ENCODE data around the gene ANKRD13A. TPM values are rescaled to one million over a fixed set of nuclear protein-coding genes. Genes with fewer than 3 reads are reported as not detected.

The ANKRD13A gene
- total and polyA plus RNA-seq, 12 donors: 14.0 to 29.0 (median 18.6) TPM

DNA sequence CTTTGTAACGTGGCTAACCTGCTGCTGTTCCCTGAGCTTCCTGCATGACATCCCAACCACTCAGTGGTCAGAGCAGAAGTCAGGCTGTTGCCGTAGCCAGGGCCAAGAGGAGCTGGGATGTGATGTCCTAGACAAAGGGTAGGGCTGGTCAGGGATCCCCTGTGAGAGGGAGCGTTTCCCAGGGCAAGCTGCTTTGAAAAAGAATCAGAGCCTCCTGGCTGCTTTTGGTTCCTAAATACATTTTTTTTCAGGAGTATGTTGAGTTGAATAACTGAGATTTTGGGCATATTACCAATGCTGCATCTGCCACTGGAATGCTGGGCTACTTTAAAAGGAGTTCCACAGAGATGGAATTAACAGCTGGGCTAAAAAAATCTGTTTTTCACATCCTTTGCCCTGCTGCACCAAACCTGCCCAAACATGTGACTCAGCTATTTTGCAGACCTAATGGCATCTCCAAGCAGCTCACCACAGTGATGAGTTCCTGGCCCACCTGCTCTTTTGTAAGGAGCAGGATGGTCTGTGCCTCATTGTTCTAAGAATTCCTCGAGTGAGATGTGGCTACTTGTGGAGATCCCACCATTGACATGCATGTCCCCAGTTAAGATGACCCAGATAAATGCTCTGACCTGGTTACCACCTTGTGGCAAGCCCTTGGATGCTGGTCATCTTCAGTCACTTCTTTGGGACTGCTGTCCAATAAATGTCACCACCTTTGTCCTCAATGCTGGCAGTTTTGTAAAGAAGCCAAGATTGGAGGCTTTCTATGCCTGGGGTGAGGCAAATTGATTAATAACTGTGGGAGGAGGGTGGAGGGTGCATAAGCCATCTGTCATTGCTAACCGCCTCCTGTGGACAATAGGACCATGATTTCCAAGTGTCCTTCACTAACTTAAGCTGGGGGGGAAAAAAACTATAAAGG lies 24.1 kb downstream of the ANKRD13A start:
- Histone ChIP-seq H3K27ac (peak overlapping the region in 3 of 10 donors; percentile 9 to 65 (median 55)), H3K4me1 (peaks cover 0 to 32% (median 26%) of the 10 kb centered on the region in 9 donors), H3K4me3 (no peak overlapping the region), H3K27me3 (no peaks in the 10 kb centered on the region), H3K9me3 (no peaks in the 10 kb centered on the region), H3K36me3 (peaks cover 0 to 97% (median 21%) of the 10 kb centered on the region in 9 donors)
- DNase-seq: no peak
- peak in 3 of 8 donors; percentile 48 to 56 (median 56) for ATAC-seq
- TF ChIP-seq, protein P1, sequence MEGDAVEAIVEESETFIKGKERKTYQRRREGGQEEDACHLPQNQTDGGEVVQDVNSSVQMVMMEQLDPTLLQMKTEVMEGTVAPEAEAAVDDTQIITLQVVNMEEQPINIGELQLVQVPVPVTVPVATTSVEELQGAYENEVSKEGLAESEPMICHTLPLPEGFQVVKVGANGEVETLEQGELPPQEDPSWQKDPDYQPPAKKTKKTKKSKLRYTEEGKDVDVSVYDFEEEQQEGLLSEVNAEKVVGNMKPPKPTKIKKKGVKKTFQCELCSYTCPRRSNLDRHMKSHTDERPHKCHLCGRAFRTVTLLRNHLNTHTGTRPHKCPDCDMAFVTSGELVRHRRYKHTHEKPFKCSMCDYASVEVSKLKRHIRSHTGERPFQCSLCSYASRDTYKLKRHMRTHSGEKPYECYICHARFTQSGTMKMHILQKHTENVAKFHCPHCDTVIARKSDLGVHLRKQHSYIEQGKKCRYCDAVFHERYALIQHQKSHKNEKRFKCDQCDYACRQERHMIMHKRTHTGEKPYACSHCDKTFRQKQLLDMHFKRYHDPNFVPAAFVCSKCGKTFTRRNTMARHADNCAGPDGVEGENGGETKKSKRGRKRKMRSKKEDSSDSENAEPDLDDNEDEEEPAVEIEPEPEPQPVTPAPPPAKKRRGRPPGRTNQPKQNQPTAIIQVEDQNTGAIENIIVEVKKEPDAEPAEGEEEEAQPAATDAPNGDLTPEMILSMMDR (IDR thresholded peaks at IDR 0.05): no peak
- intact Hi-C loops (cut with DNase I): no loop called here
- 58 to 65% methylated on average over 5 of the region's 5 CpGs for WGBS, 2 donors

DNA sequence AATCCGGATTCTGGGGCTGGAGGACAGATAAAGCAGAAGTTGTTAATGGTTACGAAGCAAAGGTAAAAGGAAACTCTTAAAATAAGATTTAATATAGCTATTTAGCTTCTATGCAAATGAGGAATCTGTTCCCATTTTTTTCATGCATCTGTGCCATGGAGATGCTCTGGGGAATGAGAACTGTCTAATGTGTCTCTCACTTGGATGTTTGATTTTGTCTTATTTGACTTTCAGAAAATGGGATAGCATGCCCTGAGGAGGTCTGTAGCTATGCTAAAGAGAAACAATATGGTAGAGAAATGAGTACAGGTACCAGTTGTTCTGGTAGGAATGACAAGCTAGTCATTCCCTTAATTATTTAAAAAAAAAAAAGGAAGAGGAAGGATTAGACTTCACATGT lies 24.8 kb downstream of the ANKRD13A start:
- ATAC-seq (peak in 1 of 8 donors; percentile 16), DNase-seq (no peak)
- peak overlapping the region in 8 of 10 donors; percentile 9 to 65 (median 48) for H3K27ac ChIP-seq
- TF ChIP-seq, protein P1 (IDR thresholded peaks at IDR 0.05): no peak
- no peaks in the 10 kb centered on the region for H3K27me3 ChIP-seq
- H3K9me3 ChIP-seq: no peaks in the 10 kb centered on the region
- H3K36me3 ChIP-seq: peaks cover 0 to 97% (median 17%) of the 10 kb centered on the region in 9 donors
- H3K4me3 ChIP-seq: no peak overlapping the region
- 88% methylated on average over 2 of the region's 2 CpGs for WGBS, 2 donors
- peaks cover 0 to 32% (median 26%) of the 10 kb centered on the region in 9 donors for H3K4me1 ChIP-seq
- intact Hi-C loops (cut with DNase I): no loop called here

DNA sequence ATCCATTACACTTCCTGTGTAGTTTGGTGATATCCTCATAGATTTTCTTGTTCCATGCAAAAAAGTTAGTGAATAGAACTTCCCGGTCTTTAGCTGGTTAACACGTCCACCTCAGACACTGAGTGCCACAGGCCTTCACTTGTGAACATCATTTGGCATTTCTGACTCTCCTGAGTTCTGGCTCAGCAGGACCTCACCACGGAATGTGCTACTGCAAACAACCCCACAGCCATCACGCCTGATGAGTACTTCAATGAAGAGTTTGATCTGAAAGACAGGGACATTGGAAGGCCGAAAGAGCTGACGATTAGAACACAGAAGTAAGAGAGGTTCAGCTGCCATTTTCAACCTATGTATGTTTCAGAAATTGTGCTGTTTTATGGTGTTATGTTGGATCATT lies 29.1 kb downstream of the ANKRD13A start:
- ATAC-seq: no peak

DNA sequence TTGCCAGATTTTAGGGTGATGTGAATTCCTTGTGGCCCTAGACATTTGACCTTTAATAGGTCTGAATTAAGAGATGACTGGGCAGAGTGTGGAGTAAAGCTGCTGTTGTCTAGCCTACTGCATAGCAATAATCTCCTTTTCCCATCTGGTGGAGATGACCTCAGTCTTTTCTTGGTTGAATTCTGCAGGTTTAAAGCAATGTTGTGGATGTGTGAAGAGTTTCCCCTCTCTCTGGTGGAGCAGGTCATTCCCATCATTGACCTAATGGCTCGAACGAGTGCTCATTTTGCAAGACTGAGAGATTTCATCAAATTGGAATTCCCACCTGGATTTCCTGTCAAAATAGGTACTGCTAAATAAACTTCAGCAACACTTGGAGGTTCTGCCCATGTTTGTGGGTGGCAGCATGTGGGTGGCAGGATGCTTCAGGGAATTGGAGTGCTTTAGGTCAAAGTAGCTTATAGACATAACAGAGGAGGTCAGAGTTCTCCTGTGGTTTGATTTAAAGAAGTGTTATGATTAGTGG lies 30.1 kb downstream of the ANKRD13A start:
- H3K4me1 ChIP-seq: peaks cover 0 to 12% (median 7%) of the 10 kb centered on the region in 9 donors
- no peak overlapping the region for H3K4me3 ChIP-seq
- intact Hi-C loops (cut with DNase I): no loop called here
- ATAC-seq (no peak), DNase-seq (no peak)
- no peaks in the 10 kb centered on the region for H3K9me3 ChIP-seq
- no peaks in the 10 kb centered on the region for H3K27me3 ChIP-seq
- H3K27ac ChIP-seq: no peak overlapping the region
- WGBS, 2 donors: 88 to 96% methylated on average over 2 of the region's 2 CpGs
- TF ChIP-seq, protein P1 (IDR thresholded peaks at IDR 0.05): no peak
- peaks cover 0 to 100% (median 42%) of the 10 kb centered on the region in 9 donors for H3K36me3 ChIP-seq

More for the DNA sequence above, 29.1 kb downstream of the ANKRD13A start:
- Histone ChIP-seq H3K27me3 (no peaks in the 10 kb centered on the region), H3K9me3 (no peaks in the 10 kb centered on the region), H3K27ac (no peak overlapping the region), H3K4me1 (peaks cover 0 to 23% (median 18%) of the 10 kb centered on the region in 9 donors), H3K4me3 (no peak overlapping the region), H3K36me3 (peaks cover 0 to 98% (median 35%) of the 10 kb centered on the region in 9 donors)
- no peak for DNase-seq
- intact Hi-C loops (cut with DNase I): no loop called here
- WGBS, 2 donors: 85 to 87% methylated on average over 6 of the region's 6 CpGs
- TF ChIP-seq, protein P1 (IDR thresholded peaks at IDR 0.05): no peak

Measured in heart right ventricle (tissue), 16 donors.